ENCODE results near the gene CD9.

DNA sequence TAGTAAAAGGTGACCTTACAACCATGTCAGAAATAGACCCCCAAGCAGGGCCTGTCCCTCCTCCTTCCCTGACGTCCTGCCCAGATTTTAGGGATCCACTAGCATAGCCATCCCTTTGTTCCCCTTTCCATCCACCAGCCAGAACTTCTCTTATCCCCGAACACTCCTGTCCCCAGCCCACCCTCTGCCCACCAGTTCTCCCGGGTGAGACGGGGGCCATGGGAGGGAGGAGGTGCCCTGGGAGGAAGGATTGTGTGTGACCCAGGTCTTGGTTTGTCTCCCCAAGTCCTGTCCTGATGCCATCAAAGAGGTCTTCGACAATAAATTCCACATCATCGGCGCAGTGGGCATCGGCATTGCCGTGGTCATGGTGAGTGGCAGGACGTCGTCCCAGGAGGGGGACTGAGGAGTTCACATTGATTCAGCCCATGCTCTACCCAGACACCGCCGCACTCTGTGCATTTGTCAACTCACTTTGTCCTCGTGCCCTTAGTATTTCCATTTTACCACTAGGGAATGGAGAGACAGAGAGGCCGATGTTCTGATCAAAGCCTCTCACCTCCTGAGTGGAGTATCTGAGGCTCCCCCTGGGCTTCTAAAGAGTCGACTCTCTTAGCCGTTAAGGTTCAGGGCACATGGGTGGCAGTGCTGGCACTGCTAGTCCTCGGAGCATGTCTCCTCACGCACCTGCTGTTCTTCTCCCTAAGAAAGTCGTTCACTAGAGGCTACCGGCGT is 35.9 kb downstream of the CD9 start:
- TF ChIP-seq CTCF (IDR thresholded peaks at IDR 0.05) (no peak), POLR2A (IDR thresholded peaks at IDR 0.05) (no peak)
